H1 (cell line): ENCODE results near the gene IGFALS. TPM values are rescaled to one million over a fixed set of nuclear protein-coding genes. Genes with fewer than 3 reads are reported as not detected.

Experiments used
- KDM1A ChIP-seq: fragments of 200-600, 300-600 bp; sonication (generic); IDR thresholded peaks from 2 replicates; pipeline ENCODE4 v1.7.1; 2016; ENCODE audit warnings: mild to moderate bottlenecking, low read length, borderline replicate concordance
- RNF2 ChIP-seq: fragments of 200-900, 300-1000 bp; sonication (generic); IDR thresholded peaks from 2 replicates; pipeline ENCODE4 v1.7.1; 2016; ENCODE audit warnings: borderline replicate concordance, low read depth, mild to moderate bottlenecking, antibody characterized with exemption, low read length; ENCODE audit not compliant: poor library complexity, severe bottlenecking; ENCODE audit errors: missing control alignments
- polyA plus RNA-seq, 7 experiments: library from polyadenylated mRNA; depleted of rRNA in 3 of 7; stranded (reverse) in 5 of 7; unstranded in 2 of 7; fragments of >200 nt in 5 of 7; fragments of 200-250 nt in 2 of 7; gene quantifications; 1 replicate in 5 of 7; 2 replicates in 1 of 7; 4 replicates in 1 of 7; pipeline versions ENCODE4 v1.2.1 to v1.2.3, GENCODE V29; 2011 to 2013; ENCODE audit warnings: missing spikeins in 2 of 7, mixed read lengths in 2 of 7
- total RNA-seq: library from RNA; stranded (reverse); fragmentation: NEBNext Ultra II Directional; extraction: Animal tissue kit (Norgen Biotek cat#: 25700); gene quantifications from 2 replicates; pipeline ENCODE4 v1.2.1, GENCODE V29; 2021

IGFALS gene
- total and polyA plus RNA-seq, 2 of the 8 experiments (the other 6 are each of a cell fraction or from before 2014, with no cell fraction given): not detected

- TF ChIP-seq KDM1A (no peak), RNF2 (no peak)
These were observed 30.3 kb upstream of the IGFALS start (continued) for GRCh38 chr16:1823821-1824220.
